Ishikawa (cell line): ENCODE measurements around the gene VPS41.
A peak's percentile ranks its signal among the peaks of the same experiment; 100 is the strongest.

Experiments
- CEBPB ChIP-seq: IDR thresholded peaks from 2 replicates; pipeline ENCODE4 v1.6.1; 2012
- CREB1 ChIP-seq: IDR thresholded peaks from 2 replicates; pipeline ENCODE4 v1.6.1; 2012; ENCODE audit warnings: low read depth
- EGR1 ChIP-seq: IDR thresholded peaks from 2 replicates; pipeline ENCODE4 v1.6.1; 2012
- EP300 ChIP-seq: IDR thresholded peaks from 2 replicates; pipeline ENCODE4 v1.6.1; 2012; ENCODE audit warnings: borderline replicate concordance
- FOXM1 ChIP-seq: IDR thresholded peaks from 2 replicates; pipeline ENCODE4 v1.6.1; 2012; ENCODE audit warnings: low read depth, borderline replicate concordance
- NFIC ChIP-seq: IDR thresholded peaks from 2 replicates; pipeline ENCODE4 v1.6.1; 2012
- RAD21 ChIP-seq: IDR thresholded peaks from 2 replicates; pipeline ENCODE4 v1.6.1; 2012; ENCODE audit warnings: low read depth
- REST ChIP-seq: IDR thresholded peaks from 2 replicates; pipeline ENCODE4 v1.6.1; 2012; ENCODE audit warnings: low read depth, mild to moderate bottlenecking
- TAF1 ChIP-seq: IDR thresholded peaks from 2 replicates; pipeline ENCODE4 v1.6.1; 2012; ENCODE audit warnings: low read depth, mild to moderate bottlenecking
- TCF12 ChIP-seq: IDR thresholded peaks from 2 replicates; pipeline ENCODE4 v1.6.1; 2012; ENCODE audit warnings: low read depth
- TEAD4 ChIP-seq: IDR thresholded peaks from 2 replicates; pipeline ENCODE4 v1.6.1; 2012
- USF1 ChIP-seq: IDR thresholded peaks from 2 replicates; pipeline ENCODE4 v1.6.1; 2012
- YY1 ChIP-seq: IDR thresholded peaks from 2 replicates; pipeline ENCODE4 v1.6.1; 2012; ENCODE audit warnings: low read depth
- ZBTB7A ChIP-seq: IDR thresholded peaks from 2 replicates; pipeline ENCODE4 v1.6.1; 2012; ENCODE audit warnings: low read depth
- TF ChIP-seq, protein P1 (sequence below): IDR thresholded peaks from 2 replicates; pipeline ENCODE4 v1.6.1; 2012

The VPS41 gene

DNA sequence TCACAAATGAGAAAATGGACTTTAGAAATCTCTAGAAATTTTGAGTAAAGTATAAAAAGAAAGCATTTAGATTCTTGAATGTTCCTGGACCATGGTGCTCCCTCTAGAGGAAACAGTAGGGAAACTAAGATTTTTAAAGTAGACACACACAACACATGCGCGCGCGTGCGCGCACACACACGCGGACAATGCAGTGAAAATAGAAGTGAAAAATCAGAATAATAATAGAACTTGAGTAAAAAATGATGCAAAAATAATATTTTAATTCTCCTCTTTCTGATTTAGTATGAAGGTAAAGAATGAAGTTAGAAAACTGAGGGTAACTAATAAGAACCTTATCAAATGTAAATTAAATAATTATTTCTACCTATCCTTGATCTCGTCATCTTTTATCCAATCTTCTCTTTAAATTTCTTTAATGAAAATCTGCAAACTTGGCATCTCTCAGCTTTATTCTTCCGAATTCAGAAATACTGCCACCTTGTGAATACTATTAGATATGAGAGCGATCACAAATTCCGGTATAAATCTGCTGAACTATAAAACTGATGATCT is 160.9 kb downstream of the VPS41 start:
- TF ChIP-seq ZBTB7A (no peak), EGR1 (no peak), CEBPB (no peak), TCF12 (no peak), YY1 (no peak), RAD21 (no peak)
- TF ChIP-seq, protein P1, sequence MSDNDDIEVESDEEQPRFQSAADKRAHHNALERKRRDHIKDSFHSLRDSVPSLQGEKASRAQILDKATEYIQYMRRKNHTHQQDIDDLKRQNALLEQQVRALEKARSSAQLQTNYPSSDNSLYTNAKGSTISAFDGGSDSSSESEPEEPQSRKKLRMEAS, result no peak

GRCh38 chr7:38746438-38746837 is 162.6 kb downstream of the VPS41 start:
- TF ChIP-seq USF1 (no peak), TAF1 (no peak), EGR1 (no peak), NFIC (no peak), ZBTB7A (no peak), EP300 (no peak), RAD21 (no peak), CREB1 (no peak), TCF12 (no peak), TEAD4 (no peak), REST (no peak), CEBPB (no peak), FOXM1 (no peak), YY1 (no peak)
- TF ChIP-seq, protein P1, result no peak

DNA sequence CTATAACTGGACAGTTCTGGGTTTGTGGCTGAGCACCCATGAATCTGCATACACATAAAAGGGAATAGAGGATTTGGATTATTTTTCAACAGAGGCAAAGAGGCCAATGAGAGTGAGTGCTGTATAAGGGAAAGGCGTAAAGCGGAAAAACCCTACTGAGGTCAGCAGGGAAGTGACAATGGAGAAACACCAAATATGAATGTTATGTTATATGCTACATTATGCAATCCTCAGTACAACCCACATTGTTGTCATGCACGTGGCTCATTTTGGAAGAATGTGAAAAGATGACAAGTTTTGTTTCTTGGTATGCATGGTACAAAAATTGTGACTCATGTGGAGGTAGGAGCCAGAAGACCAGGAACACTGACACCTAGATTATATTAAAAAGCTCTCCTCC is 164.2 kb downstream of the VPS41 start:
- no peak for TF ChIP-seq YY1
- no peak for TF ChIP-seq EP300
- TF ChIP-seq FOXM1, result no peak
- no peak for TF ChIP-seq USF1
- no peak for TF ChIP-seq RAD21
- TF ChIP-seq NFIC, result no peak
- TF ChIP-seq CEBPB, result peak; percentile 67
- no peak for TF ChIP-seq REST
- TF ChIP-seq TAF1, result no peak
- no peak for TF ChIP-seq CREB1
- TF ChIP-seq, protein P1, result no peak
- 0 out of 2 replicates have a peak, but pooled peaks have one; percentile 19 for TF ChIP-seq TEAD4

GRCh38 chr7:38743899-38744298 is 165.1 kb downstream of the VPS41 start:
- TF ChIP-seq EP300, result no peak

DNA sequence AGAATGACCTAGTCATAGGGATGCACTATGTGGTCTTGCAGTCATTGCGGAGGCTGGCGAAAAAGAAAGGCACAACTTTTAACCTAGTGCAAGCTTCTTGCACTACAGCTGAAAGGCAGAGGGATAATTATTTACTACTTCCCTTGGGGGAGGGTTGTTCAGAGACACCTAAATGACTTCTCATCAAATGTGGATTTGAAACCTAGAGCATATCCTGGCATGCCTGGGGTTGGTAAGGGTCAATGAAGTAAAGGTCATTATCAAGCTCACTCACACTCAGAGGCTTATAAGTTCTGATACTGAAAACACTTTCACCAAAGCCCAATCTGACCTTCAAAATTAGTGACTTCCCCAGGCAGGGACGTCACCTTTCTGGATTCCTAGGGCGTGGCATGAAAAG is 168.9 kb downstream of the VPS41 start:
- TF ChIP-seq FOXM1 (no peak), EP300 (no peak), REST (no peak), USF1 (no peak), CREB1 (no peak)
